ENCODE measurements around the gene KRTAP5-1.

- TF ChIP-seq PBX3 (IDR thresholded peaks at IDR 0.05) (no peak), EP300 (IDR thresholded peaks at IDR 0.05) (no peak), CTCF (IDR thresholded peaks at IDR 0.05) (no peak), JUN (IDR thresholded peaks at IDR 0.05) (no peak)
These were observed 29.4 kb downstream of the KRTAP5-1 start for GRCh38 chr11:1555713-1556153.

Data from A549 (cell line).